GM10266 (cell line): ENCODE measurements around the gene KLK4.
A peak's percentile ranks its signal among the peaks of the same experiment; 100 is the strongest.

Source experiments
- DNase-seq: peaks from one replicate; pipeline ENCODE4 v3.0.0; 2012; ENCODE audit errors: extremely low spot score
- CTCF ChIP-seq: IDR thresholded peaks from 2 replicates; pipeline ENCODE4 v1.5.1; 2012; ENCODE audit warnings: mild to moderate bottlenecking, low read depth; ENCODE audit not compliant: control insufficient read depth, insufficient read depth; ENCODE audit errors: missing control alignments

The KLK4 gene

GRCh38 chr19:50894478-50895356, 16.5 kb downstream of the KLK4 start:
- DNase-seq: no peak
- no peak for TF ChIP-seq CTCF

GRCh38 chr19:50893047-50893736, 18.0 kb downstream of the KLK4 start:
- TF ChIP-seq CTCF: peak; percentile 23
- DNase-seq: no peak

GRCh38 chr19:50891253-50891625, 20.0 kb downstream of the KLK4 start:
- no peak for TF ChIP-seq CTCF
- DNase-seq: no peak

GRCh38 chr19:50890422-50891252, 20.6 kb downstream of the KLK4 start:
- DNase-seq: no peak
- no peak for TF ChIP-seq CTCF

- no peak for DNase-seq
- no peak for TF ChIP-seq CTCF
These were observed 21.6 kb downstream of the KLK4 start for GRCh38 chr19:50889638-50890037.

GRCh38 chr19:50882188-50882587, 29.0 kb downstream of the KLK4 start:
- peak; percentile 27 for TF ChIP-seq CTCF
- no peak for DNase-seq
